ENCODE measurements around the gene IFRD2. TPM values are rescaled to one million over a fixed set of nuclear protein-coding genes. Genes with fewer than 3 reads are reported as not detected.

Gene IFRD2
- total and polyA plus RNA-seq, 2 of the 8 experiments (the other 6 are each of a cell fraction or from before 2014, with no cell fraction given) = 76.7 to 88.8 TPM

GRCh38 chr3:50273689-50274065, 18.6 kb downstream of the IFRD2 start (continued):
- TF ChIP-seq CHD7 (IDR thresholded peaks at IDR 0.05; ENCODE audit: insufficient replicate concordance, low read length) = no peak
- no peak for TF ChIP-seq CBX5 (IDR thresholded peaks at IDR 0.05; ENCODE audit: low read depth, low read length)
- no peak for TF ChIP-seq HDAC6 (IDR thresholded peaks at IDR 0.05; ENCODE audit: low read depth, low read length)
- TF ChIP-seq BRCA1 (IDR thresholded peaks at IDR 0.05; ENCODE audit: low read depth, low read length) = no peak
- TF ChIP-seq RBBP5 (IDR thresholded peaks at IDR 0.05; ENCODE audit: borderline replicate concordance, low read depth, low read length) = no peak

Data from H1 (cell line).